Measurements from ENCODE around the gene MT1F.

GRCh38 chr16:56662357-56663354 lies 4.9 kb downstream of the MT1F start:
- no peak for TF ChIP-seq CTCF (IDR thresholded peaks at IDR 0.05; ENCODE audit: poor library complexity, severe bottlenecking)
- peak; percentile 28 for TF ChIP-seq POLR2AphosphoS5 (IDR thresholded peaks at IDR 0.05)
- no peak for TF ChIP-seq EZH2 (IDR thresholded peaks at IDR 0.05; ENCODE audit: borderline replicate concordance, insufficient read depth, low read length, poor library complexity, severe bottlenecking)
- TF ChIP-seq RAD21 (conservative IDR thresholded peaks at IDR 0.05): no peak

Measured in neural cell (in vitro differentiated cells).